Gastroesophageal sphincter (tissue), 4 donors: ENCODE results near the gene MALT1. TPM values are rescaled to one million over a fixed set of nuclear protein-coding genes. Genes with fewer than 3 reads are reported as not detected.

ENCODE experiments used
- ATAC-seq: fragments of 150-250 bp; one replicate; pipeline ENCODE4 v1.9.1; 2016; ENCODE audit warnings: mild to moderate bottlenecking, moderate library complexity
- H3K27ac ChIP-seq, 4 donors: fragments of 200-600 bp; sonication (generic) in 3 of 4; 1 replicate in 3 of 4; 2 replicates in 1 of 4; pipeline ENCODE4 v1.5.1; 2016 to 2019
- H3K27me3 ChIP-seq: fragments of 200-600 bp; sonication (generic); one replicate; pipeline ENCODE4 v1.5.1; 2019
- H3K36me3 ChIP-seq, 2 donors: fragments of 200-600 bp; sonication (generic); one replicate each; pipeline ENCODE4 v1.5.1; 2019; ENCODE audit warnings: control low read depth in 1 of 2
- H3K4me1 ChIP-seq, 3 donors: fragments of 200-600 bp; sonication (generic); 1 replicate in 2 of 3; 2 replicates in 1 of 3; pipeline ENCODE4 v1.5.1; 2016 to 2019; ENCODE audit warnings: control low read depth in 2 of 3
- H3K4me3 ChIP-seq, 2 donors: fragments of 200-600 bp; sonication (generic); one replicate each; pipeline ENCODE4 v1.5.1; 2019; ENCODE audit warnings: mild to moderate bottlenecking in 1 of 2, moderate library complexity in 1 of 2
- H3K9me3 ChIP-seq, 3 donors: fragments of 200-600 bp; sonication (generic); one replicate each; pipeline ENCODE4 v1.5.1; 2017 to 2019; ENCODE audit warnings: control low read depth in 2 of 3
- EP300 ChIP-seq: sonication (generic); formaldehyde crosslinking; IDR thresholded peaks from one replicate; pipeline ENCODE4 v1.6.1; 2017; ENCODE audit warnings: antibody characterized with exemption, mild to moderate bottlenecking
- POLR2A ChIP-seq, 2 donors: fragments of 450-650 bp; IDR thresholded peaks; one replicate each; pipeline ENCODE4 v1.6.1; 2017; ENCODE audit warnings: antibody characterized with exemption in 2 of 2, mild to moderate bottlenecking in 2 of 2, moderate library complexity in 1 of 2
- POLR2AphosphoS5 ChIP-seq: sonication (generic); formaldehyde crosslinking; IDR thresholded peaks from one replicate; pipeline ENCODE4 v1.6.1; 2017; ENCODE audit warnings: antibody characterized with exemption
- WGBS, 2 donors: methylation state at CpG; one replicate each; pipeline ENCODE4 v1.1.5; 2018; ENCODE audit warnings: low coverage in 1 of 2; 5-methylcytosine and 5-hydroxymethylcytosine counted together
- total RNA-seq, 4 donors: library from RNA; depleted of rRNA; stranded (reverse); fragments of >200 nt; gene quantifications; one replicate each; pipeline ENCODE4 v1.1.0, GENCODE V29; 2016
- TF ChIP-seq, protein P1 (sequence below), 4 experiments: fragments of 200-600 bp in 2 of 4; fragments of 450-650 bp in 2 of 4; sonication (generic) in 1 of 4; IDR thresholded peaks; one replicate each; pipeline ENCODE4 v1.5.1; 2017 to 2019; ENCODE audit warnings: antibody characterized with exemption in 4 of 4, mild to moderate bottlenecking in 2 of 4, moderate library complexity in 2 of 4

Gene MALT1
- total RNA-seq, 4 donors from 2014 or later, result 19.4 to 26.6 (median 24.1) TPM

DNA sequence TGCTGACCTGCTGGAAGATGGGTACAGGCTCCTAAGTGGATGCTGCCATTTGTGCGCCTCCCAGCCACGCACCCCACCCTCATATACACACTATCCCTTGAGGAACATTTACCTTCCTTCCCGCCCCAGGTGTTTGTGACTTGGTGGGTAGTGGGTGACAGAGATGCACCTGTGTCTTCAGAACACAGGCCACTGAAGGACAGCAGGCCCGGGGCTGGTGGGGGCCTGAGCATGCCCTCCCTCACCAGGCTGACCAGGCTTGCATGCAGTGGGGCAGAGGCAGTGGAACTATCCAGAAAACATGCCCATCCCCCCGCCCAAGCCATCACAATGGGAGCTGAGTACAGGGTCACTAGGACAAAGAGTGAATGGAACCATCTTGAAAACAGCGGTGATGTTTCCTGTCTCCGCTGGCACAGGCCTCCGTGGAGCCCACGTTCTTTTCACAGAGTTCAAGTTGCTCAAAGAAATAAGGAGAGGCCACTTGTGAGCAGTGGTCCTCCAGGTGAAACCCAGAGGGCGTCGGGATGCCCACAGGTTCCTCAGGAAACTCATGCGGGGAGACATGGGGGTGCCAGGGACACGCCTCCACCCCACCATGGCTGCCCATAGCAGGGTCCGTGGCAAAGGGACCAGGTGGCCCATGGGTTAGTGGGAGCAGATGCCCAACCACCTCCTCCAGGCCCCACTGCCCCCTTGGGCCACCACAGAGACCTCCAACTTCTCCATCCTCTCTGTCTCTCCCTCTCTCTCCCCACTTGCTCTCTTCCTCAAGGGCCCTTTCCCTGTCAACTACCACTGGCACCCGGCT lies 90.9 kb downstream of the MALT1 start:
- Histone ChIP-seq H3K9me3 (no peaks in the 10 kb centered on the region), H3K4me3 (no peak overlapping the region), H3K27me3 (peaks cover 24% of the 10 kb centered on the region), H3K36me3 (no peaks in the 10 kb centered on the region), H3K27ac (no peak overlapping the region), H3K4me1 (peaks cover 0 to 19% (median 0%) of the 10 kb centered on the region in 3 donors)
- no peak for ATAC-seq
- WGBS, 2 donors, result 87 to 91% methylated on average over 6 to 9 of the region's 15 CpGs
- TF ChIP-seq EP300 (no peak), POLR2A (IDR thresholded peaks at IDR 0.05) (no peak), POLR2AphosphoS5 (no peak)
- TF ChIP-seq, protein P1, sequence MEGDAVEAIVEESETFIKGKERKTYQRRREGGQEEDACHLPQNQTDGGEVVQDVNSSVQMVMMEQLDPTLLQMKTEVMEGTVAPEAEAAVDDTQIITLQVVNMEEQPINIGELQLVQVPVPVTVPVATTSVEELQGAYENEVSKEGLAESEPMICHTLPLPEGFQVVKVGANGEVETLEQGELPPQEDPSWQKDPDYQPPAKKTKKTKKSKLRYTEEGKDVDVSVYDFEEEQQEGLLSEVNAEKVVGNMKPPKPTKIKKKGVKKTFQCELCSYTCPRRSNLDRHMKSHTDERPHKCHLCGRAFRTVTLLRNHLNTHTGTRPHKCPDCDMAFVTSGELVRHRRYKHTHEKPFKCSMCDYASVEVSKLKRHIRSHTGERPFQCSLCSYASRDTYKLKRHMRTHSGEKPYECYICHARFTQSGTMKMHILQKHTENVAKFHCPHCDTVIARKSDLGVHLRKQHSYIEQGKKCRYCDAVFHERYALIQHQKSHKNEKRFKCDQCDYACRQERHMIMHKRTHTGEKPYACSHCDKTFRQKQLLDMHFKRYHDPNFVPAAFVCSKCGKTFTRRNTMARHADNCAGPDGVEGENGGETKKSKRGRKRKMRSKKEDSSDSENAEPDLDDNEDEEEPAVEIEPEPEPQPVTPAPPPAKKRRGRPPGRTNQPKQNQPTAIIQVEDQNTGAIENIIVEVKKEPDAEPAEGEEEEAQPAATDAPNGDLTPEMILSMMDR (IDR thresholded peaks at IDR 0.05), result no peak

DNA sequence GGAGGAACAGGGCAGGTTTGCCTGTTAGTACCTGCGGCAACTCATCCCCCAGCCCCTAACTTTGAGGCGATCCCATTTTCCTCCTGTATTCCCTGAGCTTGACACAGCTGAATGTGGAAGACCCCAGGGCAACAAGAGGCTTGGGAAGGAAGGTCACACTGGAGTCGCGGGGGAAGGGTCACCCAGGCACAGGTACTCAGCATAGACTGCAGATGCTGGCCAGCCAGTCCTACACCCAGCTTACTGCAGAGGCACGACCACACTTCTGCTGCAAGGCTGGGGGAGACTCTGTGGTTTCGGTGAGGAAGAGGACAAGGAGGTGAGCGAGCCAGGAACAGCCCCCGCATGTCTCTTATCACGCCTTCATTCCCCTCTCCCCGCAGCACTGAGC lies 91.5 kb downstream of the MALT1 start:
- Histone ChIP-seq H3K27me3 (peaks cover 24% of the 10 kb centered on the region), H3K36me3 (no peaks in the 10 kb centered on the region), H3K4me1 (peaks cover 0 to 19% (median 0%) of the 10 kb centered on the region in 3 donors), H3K27ac (no peak overlapping the region), H3K4me3 (no peak overlapping the region), H3K9me3 (no peaks in the 10 kb centered on the region)
- no peak for TF ChIP-seq POLR2A (IDR thresholded peaks at IDR 0.05)
- no peak for TF ChIP-seq EP300
- TF ChIP-seq POLR2AphosphoS5, result no peak
- TF ChIP-seq, protein P1 (IDR thresholded peaks at IDR 0.05), result no peak
- no peak for ATAC-seq
- WGBS, 2 donors, result 81 to 84% methylated on average over 3 to 6 of the region's 10 CpGs

DNA sequence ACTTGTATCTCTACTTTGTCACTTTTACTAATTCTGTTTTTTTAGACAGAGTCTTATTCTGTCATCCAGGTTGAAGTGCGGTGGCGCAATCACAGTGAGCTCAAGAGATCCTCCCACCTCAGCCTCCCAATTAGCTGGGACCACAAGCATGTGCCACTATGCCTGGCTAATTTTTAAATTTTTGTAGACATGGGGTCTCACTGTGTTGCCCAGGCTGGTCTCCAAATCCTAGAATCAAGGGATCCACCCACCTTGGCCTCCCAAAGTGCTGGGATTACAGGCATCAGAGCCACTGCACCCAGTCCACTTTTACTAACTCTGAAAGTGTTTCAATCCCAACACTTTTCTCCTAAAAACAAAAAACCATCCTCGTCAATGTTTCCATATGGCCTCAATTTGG lies 94.9 kb downstream of the MALT1 start:
- TF ChIP-seq POLR2AphosphoS5, result no peak
- TF ChIP-seq, protein P1 (IDR thresholded peaks at IDR 0.05), result no peak
- no peak for TF ChIP-seq POLR2A (IDR thresholded peaks at IDR 0.05)
- TF ChIP-seq EP300, result no peak

DNA sequence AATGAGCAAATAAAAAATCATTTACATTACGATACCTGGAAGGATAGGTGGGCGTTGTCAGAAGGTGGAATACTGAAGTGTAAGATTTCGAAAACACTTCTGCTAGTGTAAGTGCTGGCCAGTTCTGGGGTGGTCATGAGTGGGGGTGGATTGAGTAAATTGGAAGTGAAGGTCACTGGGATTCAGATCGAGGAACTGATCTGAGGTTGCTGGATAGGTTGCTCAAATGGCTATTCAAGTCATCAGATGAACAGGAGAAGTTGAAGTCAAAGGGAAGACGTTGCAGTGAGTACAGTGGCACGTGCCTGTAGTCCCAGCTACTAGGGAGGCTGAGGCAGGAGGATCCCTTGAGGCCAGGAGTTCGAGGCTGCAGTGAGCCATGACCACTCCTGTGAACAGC lies 95.7 kb downstream of the MALT1 start:
- no peak overlapping the region for H3K4me3 ChIP-seq
- no peaks in the 10 kb centered on the region for H3K36me3 ChIP-seq
- 83 to 92% methylated on average over 5 to 7 of the region's 7 CpGs for WGBS, 2 donors
- no peak overlapping the region for H3K27ac ChIP-seq
- H3K4me1 ChIP-seq, result peaks cover 0 to 20% (median 7%) of the 10 kb centered on the region in 3 donors
- TF ChIP-seq POLR2AphosphoS5 (no peak), EP300 (no peak), POLR2A (IDR thresholded peaks at IDR 0.05) (no peak)
- TF ChIP-seq, protein P1 (IDR thresholded peaks at IDR 0.05), result no peak
- H3K9me3 ChIP-seq, result no peaks in the 10 kb centered on the region
- H3K27me3 ChIP-seq, result peaks cover 6% of the 10 kb centered on the region
- ATAC-seq, result no peak

More for the DNA sequence above, 94.9 kb downstream of the MALT1 start:
- no peak overlapping the region for H3K4me3 ChIP-seq
- H3K9me3 ChIP-seq, result no peaks in the 10 kb centered on the region
- peaks cover 6% of the 10 kb centered on the region for H3K27me3 ChIP-seq
- H3K27ac ChIP-seq, result no peak overlapping the region
- no peak for ATAC-seq
- peaks cover 0 to 28% (median 7%) of the 10 kb centered on the region in 3 donors for H3K4me1 ChIP-seq
- no peaks in the 10 kb centered on the region for H3K36me3 ChIP-seq
- 63 to 66% methylated on average over 2 to 3 of the region's 3 CpGs for WGBS, 2 donors
